Activated CD8-positive, alpha-beta memory T cell treated with anti-CD3 and anti-CD28 coated beads, Interleukin-2, amount 50 U/mL, for 4 hours (primary cell): ENCODE results near the gene ELF3.
"Not testable (repeated sequence)": the region's sequence is repeated elsewhere in the genome, so short reads cannot be mapped to it uniquely, and the experiment has no call there.

Experiments
- DNase-seq: peaks from one replicate; pipeline ENCODE4 v3.0.0-alpha.2; 2020

The ELF3 gene

DNA sequence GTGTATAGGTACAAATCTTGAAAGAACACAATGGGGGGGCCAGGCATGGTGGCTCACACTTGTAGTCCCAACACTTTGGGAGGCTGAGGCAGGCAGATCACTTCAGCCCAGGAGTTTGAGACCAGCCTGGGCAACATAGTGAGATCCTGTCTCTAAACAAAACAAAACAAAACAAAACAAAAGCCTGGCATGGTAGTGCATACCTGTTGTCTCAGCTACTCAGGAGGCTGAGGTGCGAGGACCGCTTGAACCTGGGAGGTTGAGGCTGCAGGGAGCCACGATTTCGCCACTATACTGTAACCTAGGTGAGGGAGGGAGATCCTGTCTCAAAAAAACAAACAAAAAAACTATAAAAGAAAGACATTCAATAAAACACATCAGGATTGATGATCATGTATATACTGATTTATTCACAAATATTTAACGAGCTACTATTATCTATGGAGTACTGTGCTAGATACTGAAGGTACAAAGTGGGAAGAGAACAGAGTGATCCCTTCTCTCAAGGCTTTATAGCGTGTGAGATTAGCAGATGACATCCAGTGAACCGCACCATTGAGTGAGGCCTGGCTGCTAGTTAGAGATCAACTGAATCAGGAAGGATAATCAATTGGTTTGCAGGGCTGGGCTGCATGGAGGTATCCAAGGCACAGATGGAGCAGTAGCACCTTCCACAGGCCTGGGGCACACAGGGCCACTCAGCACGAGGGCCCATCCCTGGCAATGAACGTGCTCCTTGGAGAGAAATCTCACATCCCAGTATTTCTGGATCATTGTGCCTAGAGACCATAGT, 26.4 kb downstream of the ELF3 start:
- no peak for DNase-seq

GRCh38 chr1:202037706-202038296, 27.4 kb downstream of the ELF3 start:
- no peak for DNase-seq

DNA sequence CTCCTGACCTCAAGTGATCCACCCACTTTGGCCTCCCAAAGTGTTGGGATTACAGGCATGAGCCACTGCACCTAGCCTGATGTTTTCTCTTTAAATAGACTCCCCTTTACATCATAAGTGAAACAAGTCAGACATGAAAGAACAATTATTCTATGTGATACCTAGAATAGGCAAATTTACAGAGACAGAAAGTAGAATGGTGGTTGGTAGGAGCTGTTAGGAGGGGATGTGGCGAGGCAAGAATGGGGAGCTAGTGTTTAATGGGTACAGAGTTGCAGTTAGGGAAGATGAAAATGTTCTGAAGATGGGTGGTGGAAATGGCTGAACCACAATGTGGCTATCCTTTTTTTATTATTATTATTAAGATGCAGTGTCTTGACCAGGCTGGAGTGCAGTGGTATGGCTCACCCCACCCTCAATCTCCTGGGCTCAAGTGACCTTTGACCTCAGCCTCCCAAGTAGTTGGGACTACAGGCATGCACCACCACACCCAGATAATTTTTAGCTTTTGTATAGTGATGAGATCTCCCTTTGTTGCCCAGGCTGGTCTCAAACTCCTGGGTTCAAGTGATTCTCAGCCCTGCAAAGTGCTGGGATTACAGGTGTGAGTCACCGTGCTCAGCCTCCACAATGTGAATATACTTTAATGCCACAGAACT, 28.4 kb downstream of the ELF3 start:
- DNase-seq: no peak

GRCh38 chr1:202045705-202046104, 35.3 kb downstream of the ELF3 start:
- no peak for DNase-seq

GRCh38 chr1:202046227-202046626, 35.8 kb downstream of the ELF3 start:
- DNase-seq: no peak

DNA sequence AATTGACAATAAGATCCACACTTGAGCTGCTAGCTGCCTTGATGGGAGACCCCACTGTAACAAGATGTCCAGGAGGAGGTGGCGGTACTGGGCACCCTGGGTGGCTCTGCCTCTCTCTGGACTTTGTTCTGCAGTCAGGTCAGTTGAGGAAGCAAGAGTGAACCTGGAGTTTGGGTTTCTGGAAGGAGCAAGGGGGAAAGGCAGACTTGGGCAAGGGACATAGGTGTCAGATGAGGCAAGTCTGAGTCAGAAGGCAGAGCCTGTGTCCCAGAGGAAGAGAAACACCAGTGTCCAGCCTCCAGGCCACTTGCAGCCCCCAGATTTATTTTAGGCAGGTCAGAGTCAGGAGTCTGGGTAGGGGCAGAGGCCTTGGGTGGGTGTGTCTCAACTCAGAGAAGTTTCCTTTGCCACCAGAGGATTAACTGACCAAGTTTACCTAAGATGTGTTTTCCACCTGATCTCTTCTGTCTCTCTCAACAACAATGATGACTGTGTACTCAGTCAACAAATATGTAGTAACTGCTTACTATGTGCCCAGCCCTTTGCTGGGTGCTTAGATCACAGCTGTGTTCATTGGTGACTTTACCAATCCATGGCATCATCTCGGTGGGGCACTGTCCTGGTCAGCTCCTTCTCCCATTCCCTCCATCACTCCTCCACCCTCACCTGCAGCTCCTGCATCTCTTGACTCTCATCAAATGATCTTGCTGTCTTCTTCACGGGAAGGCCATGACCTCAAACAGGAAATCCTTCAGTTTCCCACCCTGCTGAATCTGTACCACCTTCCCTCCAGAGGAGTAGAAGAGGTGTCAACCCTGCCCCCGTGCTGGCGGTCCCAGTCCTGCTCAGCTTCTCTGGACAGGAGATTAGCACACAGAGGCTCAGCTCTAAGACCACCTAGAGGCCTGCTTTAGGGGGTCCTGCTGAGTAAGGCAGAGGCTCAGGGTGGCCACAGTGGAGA, 36.6 kb downstream of the ELF3 start:
- DNase-seq: no peak

DNA sequence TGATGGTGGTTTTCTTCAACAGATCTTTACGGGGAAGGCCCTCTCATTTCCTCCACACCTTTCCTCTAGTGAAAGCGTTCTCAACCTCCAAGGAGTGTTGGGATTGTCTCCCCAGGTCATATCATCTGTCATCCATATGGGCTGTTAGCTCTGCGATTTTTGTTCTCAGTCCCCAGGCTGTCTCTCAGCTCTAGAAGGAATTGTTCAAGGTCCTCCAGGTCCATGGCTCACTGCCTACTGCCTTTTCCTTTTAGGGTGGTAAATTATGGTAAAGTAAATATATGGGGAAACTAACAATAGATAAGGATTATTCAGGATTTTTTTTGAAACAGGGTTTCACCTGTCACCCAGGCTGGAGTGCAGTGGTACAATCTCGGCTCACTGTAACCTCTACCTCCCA, 37.6 kb downstream of the ELF3 start:
- no peak for DNase-seq

- DNase-seq: no peak
Measured at GRCh38 chr1:202049129-202049528, 38.7 kb downstream of the ELF3 start.

GRCh38 chr1:202054094-202054493, 43.7 kb downstream of the ELF3 start:
- no peak for DNase-seq

GRCh38 chr1:202054673-202055072, 44.3 kb downstream of the ELF3 start:
- DNase-seq: not testable (repeated sequence)

DNA sequence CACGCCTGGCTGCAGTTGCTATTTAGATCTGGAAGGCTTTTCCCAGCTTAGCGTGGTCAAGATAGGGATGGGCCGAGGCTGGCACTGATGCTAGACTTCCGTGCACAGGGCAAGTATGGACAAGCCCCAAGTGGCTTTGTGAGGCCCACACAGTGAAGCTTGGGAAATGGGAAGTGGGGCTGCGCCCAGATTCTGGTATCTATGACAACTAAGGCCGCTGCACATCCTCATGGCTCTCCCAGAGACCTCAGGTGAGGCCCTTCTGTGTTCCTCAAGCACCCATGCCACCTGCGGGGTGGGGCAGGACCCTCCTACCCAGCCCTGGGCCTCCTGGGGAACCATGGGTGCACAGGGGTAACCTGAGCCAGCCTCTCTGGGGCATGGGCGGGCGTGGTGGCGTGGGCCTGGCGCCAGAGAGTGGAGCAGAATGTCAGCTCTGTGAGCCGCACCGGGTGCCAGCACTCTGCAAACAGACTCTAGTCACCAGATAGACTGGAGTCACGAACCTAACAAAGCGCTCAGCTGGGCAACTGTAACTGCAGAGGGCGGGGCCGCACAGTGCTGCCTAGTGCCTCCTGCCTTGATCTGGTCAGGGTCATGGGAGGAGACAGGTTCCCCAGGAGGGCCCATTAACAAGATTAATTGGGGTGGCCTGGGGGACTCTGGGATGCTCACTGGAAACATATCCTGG, 46.4 kb downstream of the ELF3 start:
- no peak for DNase-seq

GRCh38 chr1:202057335-202057704, 46.9 kb downstream of the ELF3 start:
- not testable (repeated sequence) for DNase-seq

DNA sequence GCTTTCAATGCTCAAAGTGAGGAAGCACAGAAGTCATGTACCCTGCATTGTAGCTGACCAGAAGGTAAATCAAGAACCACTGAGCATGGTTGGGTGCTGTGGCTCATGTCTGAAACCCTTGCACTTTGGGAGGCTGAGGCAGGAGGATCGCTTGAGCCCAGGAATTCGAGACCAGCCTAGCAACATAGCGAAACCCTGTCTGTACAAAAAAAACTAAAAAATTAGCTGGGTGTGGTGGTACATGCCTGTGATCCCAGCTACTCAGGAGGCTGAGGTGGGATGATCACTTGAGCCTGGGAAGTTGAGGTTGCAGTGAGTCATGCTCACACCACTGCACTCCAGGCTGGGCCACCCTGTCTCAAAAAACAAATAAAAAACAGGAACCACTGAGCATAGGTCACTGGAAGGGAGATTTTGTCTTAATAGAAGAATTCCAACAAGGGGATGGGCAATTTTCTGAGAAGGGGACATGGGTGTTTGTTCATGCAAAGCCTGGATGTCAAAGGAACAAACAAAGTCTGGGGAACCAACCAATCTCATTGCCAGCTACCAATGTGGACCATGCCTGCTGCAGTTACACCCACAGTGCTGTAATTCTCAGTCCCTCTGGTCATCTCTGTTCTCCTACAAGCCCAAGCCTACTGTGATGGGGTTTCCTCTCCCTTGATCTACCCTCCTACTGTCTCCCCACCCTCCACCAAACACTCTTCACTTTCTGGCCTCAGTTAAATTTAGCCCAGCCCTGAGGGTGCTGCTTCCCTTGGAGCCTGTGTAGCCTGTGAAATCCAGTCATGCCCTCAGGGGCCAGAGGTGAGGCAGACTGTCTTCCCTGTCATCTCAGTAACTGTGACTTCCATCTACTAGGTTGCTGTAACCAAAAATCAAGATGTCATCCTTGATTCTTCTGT, 47.9 kb downstream of the ELF3 start:
- DNase-seq: no peak

GRCh38 chr1:202061055-202061454, 50.7 kb downstream of the ELF3 start:
- DNase-seq: no peak

DNA sequence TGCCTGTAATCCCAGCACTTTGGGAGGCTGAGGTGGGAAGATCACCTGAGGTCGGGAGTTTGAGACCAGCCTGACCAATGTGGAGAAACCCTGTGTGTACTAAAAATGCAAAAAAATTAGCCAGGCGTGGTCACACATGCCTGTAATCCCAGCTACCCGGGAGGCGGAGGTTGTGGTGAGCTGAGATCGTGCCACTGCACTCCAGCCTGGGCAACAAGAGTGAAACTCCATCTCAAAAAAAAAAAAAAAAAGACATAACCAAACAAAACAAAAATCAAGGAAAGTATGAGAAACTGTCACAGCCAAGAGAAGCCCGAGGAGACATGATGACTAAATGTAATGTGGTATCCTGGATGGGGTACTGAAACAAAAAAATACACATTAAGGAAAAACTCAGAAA, 51.4 kb downstream of the ELF3 start:
- not testable (repeated sequence) for DNase-seq

- DNase-seq: not testable (repeated sequence)
Measured at GRCh38 chr1:202062636-202063035, 52.2 kb downstream of the ELF3 start.

DNA sequence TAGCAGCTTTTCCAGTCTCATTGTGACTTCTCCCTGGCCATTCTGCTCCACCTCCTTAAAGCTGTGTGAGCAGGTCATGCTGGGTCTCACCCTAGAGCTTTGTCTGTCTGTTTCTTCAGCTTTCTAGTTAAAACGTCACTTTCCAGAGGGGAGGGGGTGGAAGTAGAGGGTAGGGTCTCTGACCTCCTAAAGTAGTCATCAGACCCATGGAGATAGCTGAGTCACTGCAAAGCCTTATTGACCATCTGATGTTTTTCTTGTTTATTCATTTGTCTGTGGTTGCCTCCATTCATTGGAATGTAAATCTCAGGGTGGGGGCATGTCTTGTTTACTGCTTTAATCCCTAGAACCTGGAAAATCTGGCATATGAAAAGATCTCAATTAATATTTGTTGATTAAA, 52.7 kb downstream of the ELF3 start:
- no peak for DNase-seq

- not testable (repeated sequence) for DNase-seq
Measured at GRCh38 chr1:202064889-202065312, 54.5 kb downstream of the ELF3 start.
